ENCODE results near the gene HENMT1. TPM values are rescaled to one million over a fixed set of nuclear protein-coding genes. Genes with fewer than 3 reads are reported as not detected.
"Not testable (repeated sequence)": the region's sequence is repeated elsewhere in the genome, so short reads cannot be mapped to it uniquely, and the experiment has no call there.

The HENMT1 gene
- total RNA-seq, 2 donors from 2014 or later, result 0.41 to 0.55 TPM

DNA sequence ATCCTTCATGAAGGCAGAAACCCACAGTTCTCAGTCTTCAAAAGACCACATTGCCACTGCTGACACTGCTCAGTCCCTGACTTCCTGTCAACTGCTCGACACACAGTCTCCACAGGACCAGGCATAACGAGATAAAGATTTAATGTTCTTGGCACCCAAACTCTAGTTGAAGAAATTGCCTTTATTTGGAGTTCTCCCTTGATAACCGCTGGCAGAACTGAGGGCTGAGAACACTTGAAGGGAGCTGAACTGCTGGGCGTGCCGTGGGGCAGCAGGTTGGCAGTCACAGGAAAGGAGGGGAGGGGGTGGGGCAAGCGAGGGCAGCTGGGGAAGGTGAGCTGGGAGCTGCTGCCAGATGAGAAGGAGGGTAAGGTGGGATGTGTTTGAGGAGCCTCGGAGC lies 15.9 kb downstream of the HENMT1 start:
- H3K9me3 ChIP-seq, result no peaks in the 10 kb centered on the region
- no peaks in the 10 kb centered on the region for H3K4me1 ChIP-seq
- no peak overlapping the region for H3K27ac ChIP-seq
- no peak overlapping the region for H3K4me3 ChIP-seq
- no peak for DNase-seq (ENCODE audit: low spot score)
- TF ChIP-seq, protein P1, sequence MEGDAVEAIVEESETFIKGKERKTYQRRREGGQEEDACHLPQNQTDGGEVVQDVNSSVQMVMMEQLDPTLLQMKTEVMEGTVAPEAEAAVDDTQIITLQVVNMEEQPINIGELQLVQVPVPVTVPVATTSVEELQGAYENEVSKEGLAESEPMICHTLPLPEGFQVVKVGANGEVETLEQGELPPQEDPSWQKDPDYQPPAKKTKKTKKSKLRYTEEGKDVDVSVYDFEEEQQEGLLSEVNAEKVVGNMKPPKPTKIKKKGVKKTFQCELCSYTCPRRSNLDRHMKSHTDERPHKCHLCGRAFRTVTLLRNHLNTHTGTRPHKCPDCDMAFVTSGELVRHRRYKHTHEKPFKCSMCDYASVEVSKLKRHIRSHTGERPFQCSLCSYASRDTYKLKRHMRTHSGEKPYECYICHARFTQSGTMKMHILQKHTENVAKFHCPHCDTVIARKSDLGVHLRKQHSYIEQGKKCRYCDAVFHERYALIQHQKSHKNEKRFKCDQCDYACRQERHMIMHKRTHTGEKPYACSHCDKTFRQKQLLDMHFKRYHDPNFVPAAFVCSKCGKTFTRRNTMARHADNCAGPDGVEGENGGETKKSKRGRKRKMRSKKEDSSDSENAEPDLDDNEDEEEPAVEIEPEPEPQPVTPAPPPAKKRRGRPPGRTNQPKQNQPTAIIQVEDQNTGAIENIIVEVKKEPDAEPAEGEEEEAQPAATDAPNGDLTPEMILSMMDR (IDR thresholded peaks at IDR 0.05), result no peak
- no peaks in the 10 kb centered on the region for H3K36me3 ChIP-seq
- H3K27me3 ChIP-seq, result no peaks in the 10 kb centered on the region

DNA sequence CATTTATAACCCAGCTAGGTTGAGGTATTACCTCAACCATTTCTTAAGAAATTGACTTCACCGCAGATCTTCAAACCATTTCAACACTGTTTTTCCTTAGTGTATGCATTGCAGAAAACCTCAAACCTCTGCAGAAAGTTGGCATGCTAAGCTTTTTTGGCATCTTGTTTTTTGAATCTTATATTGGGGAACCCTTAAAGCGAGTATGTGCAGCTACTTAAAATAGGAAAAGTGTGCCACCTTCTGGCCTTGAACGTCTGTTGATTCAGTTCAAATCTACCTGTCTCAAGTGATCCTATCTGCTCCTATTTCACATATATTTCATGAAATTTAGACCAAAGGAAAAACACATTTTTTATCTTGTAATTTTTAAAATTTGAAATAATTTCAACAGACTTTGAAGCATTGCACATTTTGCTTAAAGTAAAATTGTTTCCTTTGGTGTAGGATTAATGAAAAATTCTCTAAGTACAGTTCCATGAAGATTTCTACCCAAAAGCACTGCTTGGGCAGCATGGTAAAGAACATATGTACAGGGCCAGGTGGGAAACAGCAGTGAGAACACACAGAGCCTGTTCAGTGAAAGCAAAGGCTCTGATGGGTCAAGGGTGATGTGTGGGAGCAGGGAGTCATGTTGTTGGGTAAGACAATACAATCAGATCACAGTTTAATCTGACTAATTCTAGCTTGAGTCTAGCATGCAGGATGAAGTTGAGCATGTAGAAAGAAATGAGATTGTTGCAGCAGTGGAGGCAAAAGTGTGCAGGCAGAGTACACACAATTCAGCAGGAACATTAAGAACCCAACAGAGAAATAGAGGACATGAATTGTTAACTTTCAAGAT lies 17.2 kb downstream of the HENMT1 start:
- Histone ChIP-seq H3K4me1 (no peaks in the 10 kb centered on the region), H3K27ac (no peak overlapping the region), H3K36me3 (no peaks in the 10 kb centered on the region), H3K4me3 (no peak overlapping the region), H3K9me3 (no peaks in the 10 kb centered on the region), H3K27me3 (no peaks in the 10 kb centered on the region)
- TF ChIP-seq, protein P1 (IDR thresholded peaks at IDR 0.05), result peak; percentile 58 to 77
- DNase-seq (ENCODE audit: low spot score), result no peak

DNA sequence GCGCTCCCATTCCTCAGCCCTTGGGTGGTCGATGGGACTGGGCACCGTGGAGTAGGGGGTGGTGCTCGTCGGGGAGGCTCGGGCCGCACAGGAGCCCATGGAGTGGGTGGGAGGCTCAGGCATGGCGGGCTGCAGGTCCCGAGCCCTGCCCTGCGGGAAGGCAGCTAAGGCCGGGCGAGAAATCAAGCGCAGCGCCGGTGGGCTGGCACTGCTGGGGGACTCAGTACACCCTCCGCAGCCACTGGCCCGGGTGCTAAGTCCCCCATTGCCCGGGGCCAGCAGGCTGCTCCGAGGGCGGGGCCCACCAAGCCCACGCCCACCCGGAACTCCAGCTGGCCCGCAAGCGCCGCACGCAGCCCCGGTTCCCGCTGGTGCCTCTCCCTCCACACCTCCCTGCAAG lies 20.0 kb downstream of the HENMT1 start:
- H3K4me3 ChIP-seq; H3K27ac ChIP-seq; H3K4me1 ChIP-seq; H3K27me3 ChIP-seq; H3K9me3 ChIP-seq; DNase-seq (ENCODE audit: low spot score); H3K36me3 ChIP-seq: not testable (repeated sequence)

DNA sequence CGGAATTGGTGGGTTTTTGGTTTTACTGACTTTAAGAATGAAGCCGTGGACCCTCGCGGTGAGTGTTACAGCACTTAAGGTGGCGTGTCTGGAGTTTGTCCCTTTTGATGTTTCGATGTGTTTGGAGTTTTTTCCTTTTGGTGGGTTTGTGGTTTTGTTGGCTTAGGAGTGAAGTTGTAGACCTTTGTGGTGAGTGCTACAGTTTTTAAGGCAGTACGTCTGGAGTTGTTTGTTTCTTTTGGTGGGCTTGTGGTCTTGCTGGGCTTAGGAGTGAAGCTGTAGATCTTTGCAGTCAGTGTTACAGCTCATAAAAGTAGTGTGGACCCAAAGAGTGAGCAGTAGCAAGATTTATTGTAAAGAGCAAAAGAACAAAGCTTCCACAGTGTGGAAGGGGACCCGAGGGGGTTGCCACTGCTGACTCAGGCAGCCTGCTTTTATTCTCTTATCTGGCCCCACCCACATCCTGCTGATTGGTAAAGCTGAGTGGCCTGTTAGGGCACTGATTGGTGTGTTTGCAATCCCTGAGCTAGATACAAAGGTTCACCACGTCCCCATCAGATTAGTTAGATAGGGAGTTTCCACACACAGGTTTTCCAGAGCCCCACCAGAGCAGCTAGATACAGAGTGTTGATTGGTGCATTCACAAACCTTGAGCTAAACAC lies 20.9 kb downstream of the HENMT1 start:
- Histone ChIP-seq H3K4me3 (no peak overlapping the region), H3K36me3 (peaks cover 10% of the 10 kb centered on the region), H3K27me3 (no peaks in the 10 kb centered on the region), H3K9me3 (no peaks in the 10 kb centered on the region), H3K27ac (no peak overlapping the region), H3K4me1 (no peaks in the 10 kb centered on the region)
- DNase-seq (ENCODE audit: low spot score), result no peak
- TF ChIP-seq, protein P1 (IDR thresholded peaks at IDR 0.05), result no peak

DNA sequence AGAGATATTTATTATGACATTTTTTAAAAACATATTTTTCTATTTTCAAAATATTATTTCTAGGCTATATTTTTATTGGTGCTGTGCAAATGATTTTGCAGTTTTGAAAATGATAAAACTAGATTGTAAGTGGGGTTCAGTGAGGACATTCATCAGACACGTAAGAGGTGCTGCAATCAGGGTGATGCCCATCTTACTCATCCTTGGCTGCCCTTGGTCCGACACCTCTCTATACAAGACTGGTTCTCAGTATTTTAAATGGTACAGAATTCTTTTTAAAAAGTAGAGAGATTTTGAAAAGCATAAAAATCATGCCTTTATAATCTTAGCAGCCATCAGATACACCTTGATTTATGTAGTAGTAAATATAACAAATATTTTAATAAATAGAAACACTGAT lies 24.0 kb downstream of the HENMT1 start:
- H3K27me3 ChIP-seq, result no peaks in the 10 kb centered on the region
- H3K9me3 ChIP-seq, result no peaks in the 10 kb centered on the region
- TF ChIP-seq, protein P1 (IDR thresholded peaks at IDR 0.05), result no peak
- H3K4me3 ChIP-seq, result no peak overlapping the region
- peaks cover 14% of the 10 kb centered on the region for H3K36me3 ChIP-seq
- no peaks in the 10 kb centered on the region for H3K4me1 ChIP-seq
- no peak overlapping the region for H3K27ac ChIP-seq
- no peak for DNase-seq (ENCODE audit: low spot score)

DNA sequence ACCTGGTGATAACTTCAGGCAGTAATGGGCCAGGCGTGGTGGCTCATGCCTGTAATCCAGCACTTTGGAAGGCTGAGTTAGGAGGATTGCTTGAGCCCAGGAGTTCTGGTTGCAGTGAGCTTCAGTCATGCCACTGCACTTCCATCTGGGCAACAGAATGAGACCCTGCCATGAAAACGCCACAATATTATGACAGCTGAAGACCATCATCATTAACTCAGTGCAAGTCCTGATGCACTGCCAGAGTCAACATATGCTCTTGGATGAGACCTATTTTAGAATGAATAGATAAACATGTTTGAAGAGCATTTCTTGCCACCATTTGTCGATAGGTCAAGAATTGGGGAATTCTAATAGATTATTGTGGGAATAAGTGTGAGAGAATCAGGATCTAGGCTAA lies 26.4 kb downstream of the HENMT1 start:
- no peaks in the 10 kb centered on the region for H3K27me3 ChIP-seq
- H3K4me1 ChIP-seq, result no peaks in the 10 kb centered on the region
- no peak overlapping the region for H3K4me3 ChIP-seq
- H3K27ac ChIP-seq, result no peak overlapping the region
- no peak for DNase-seq (ENCODE audit: low spot score)
- TF ChIP-seq, protein P1 (IDR thresholded peaks at IDR 0.05), result no peak
- H3K36me3 ChIP-seq, result peaks cover 20% of the 10 kb centered on the region
- H3K9me3 ChIP-seq, result no peaks in the 10 kb centered on the region

Data from right atrium auricular region (tissue), 2 donors.